Testis (tissue), 3 donors: ENCODE results near the gene ATP2B2. TPM values are rescaled to one million over a fixed set of nuclear protein-coding genes. Genes with fewer than 3 reads are reported as not detected.

ENCODE experiments used
- DNase-seq: peaks from one replicate; pipeline ENCODE4 v3.0.0-alpha.2; 2019
- H3K27ac ChIP-seq, 2 donors: fragments of 200-600 bp; sonication (generic); one replicate each; pipeline ENCODE4 v1.5.1; 2019
- H3K27me3 ChIP-seq: fragments of 200-600 bp; sonication (generic); one replicate; pipeline ENCODE4 v1.5.1; 2019
- H3K36me3 ChIP-seq: fragments of 200-600 bp; sonication (generic); one replicate; pipeline ENCODE4 v1.5.1; 2017; ENCODE audit warnings: low read depth; ENCODE audit errors: missing control alignments
- H3K4me1 ChIP-seq: fragments of 200-600 bp; sonication (generic); one replicate; pipeline ENCODE4 v1.5.1; 2019
- H3K4me3 ChIP-seq, 2 donors: fragments of 200-600 bp; sonication (generic); one replicate each; pipeline ENCODE4 v1.5.1; 2017 to 2019
- H3K9me3 ChIP-seq: fragments of 200-600 bp; sonication (generic); one replicate; pipeline ENCODE4 v1.5.1; 2017
- POLR2A ChIP-seq: fragments of 450-650 bp; IDR thresholded peaks from one replicate; pipeline ENCODE4 v1.6.1; 2017; ENCODE audit warnings: antibody characterized with exemption, mild to moderate bottlenecking, moderate library complexity
- WGBS, 2 donors: methylation state at CpG; one replicate each; pipeline ENCODE4 v1.1.5; 2018; 5-methylcytosine and 5-hydroxymethylcytosine counted together
- intact Hi-C: fragments of 100-400 bp; cut with DNase I; formaldehyde crosslinking; loops from one replicate; pipeline ENCODE4 v1.15.1; 2023; ENCODE audit warnings: low total_unique reads
- polyA plus RNA-seq: library from polyadenylated mRNA; stranded (reverse); fragments of 350-450 nt; fragmentation: Illumina TruSeq; extraction: RNeasy Lipid Tissue Mini Kit (QIAGEN cat#74804); gene quantifications from one replicate; pipeline ENCODE4 v1.2.3, GENCODE V29; 2014; ENCODE audit warnings: low read depth, low replicate concordance; ENCODE audit not compliant: insufficient read depth
- total RNA-seq, 2 donors: library from RNA; depleted of rRNA; stranded (reverse); fragments of >200 nt; gene quantifications; one replicate each; pipeline ENCODE4 v1.2.3, GENCODE V29; 2016
- TF ChIP-seq, protein P1 (sequence below), 3 experiments: fragments of 450-650 bp in 2 of 3; fragments of 200-600 bp in 1 of 3; sonication (generic) in 1 of 3; IDR thresholded peaks; one replicate each; pipeline ENCODE4 v1.5.1; 2016 to 2019; ENCODE audit warnings: antibody characterized with exemption in 3 of 3, mild to moderate bottlenecking in 2 of 3, moderate library complexity in 1 of 3

The ATP2B2 gene
- total and polyA plus RNA-seq, 3 donors from 2014 or later: 1.1 to 2.9 (median 1.8) TPM

- Histone ChIP-seq H3K4me1 (no peaks in the 10 kb centered on the region), H3K4me3 (no peak overlapping the region), H3K36me3 (no peaks in the 10 kb centered on the region), H3K9me3 (no peaks in the 10 kb centered on the region), H3K27me3 (no peaks in the 10 kb centered on the region), H3K27ac (no peak overlapping the region)
- intact Hi-C loops: no loop called here
- peak; percentile 2 for DNase-seq
- WGBS, 2 donors: 64 to 69% methylated on average over 4 of the region's 4 CpGs
- TF ChIP-seq, protein P1, sequence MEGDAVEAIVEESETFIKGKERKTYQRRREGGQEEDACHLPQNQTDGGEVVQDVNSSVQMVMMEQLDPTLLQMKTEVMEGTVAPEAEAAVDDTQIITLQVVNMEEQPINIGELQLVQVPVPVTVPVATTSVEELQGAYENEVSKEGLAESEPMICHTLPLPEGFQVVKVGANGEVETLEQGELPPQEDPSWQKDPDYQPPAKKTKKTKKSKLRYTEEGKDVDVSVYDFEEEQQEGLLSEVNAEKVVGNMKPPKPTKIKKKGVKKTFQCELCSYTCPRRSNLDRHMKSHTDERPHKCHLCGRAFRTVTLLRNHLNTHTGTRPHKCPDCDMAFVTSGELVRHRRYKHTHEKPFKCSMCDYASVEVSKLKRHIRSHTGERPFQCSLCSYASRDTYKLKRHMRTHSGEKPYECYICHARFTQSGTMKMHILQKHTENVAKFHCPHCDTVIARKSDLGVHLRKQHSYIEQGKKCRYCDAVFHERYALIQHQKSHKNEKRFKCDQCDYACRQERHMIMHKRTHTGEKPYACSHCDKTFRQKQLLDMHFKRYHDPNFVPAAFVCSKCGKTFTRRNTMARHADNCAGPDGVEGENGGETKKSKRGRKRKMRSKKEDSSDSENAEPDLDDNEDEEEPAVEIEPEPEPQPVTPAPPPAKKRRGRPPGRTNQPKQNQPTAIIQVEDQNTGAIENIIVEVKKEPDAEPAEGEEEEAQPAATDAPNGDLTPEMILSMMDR (IDR thresholded peaks at IDR 0.05): no peak
- TF ChIP-seq POLR2A: no peak
These were observed 14.7 kb upstream of the ATP2B2 start for GRCh38 chr3:10520072-10520471.

- H3K4me1 ChIP-seq: no peaks in the 10 kb centered on the region
- WGBS, 2 donors: 78 to 84% methylated on average over 7 of the region's 7 CpGs
- TF ChIP-seq POLR2A: no peak
- TF ChIP-seq, protein P1 (IDR thresholded peaks at IDR 0.05): no peak
- H3K36me3 ChIP-seq: no peaks in the 10 kb centered on the region
- no peak overlapping the region for H3K4me3 ChIP-seq
- H3K9me3 ChIP-seq: no peaks in the 10 kb centered on the region
- intact Hi-C loops: no loop called here
- H3K27me3 ChIP-seq: no peaks in the 10 kb centered on the region
- DNase-seq: peak; percentile 1
- no peak overlapping the region for H3K27ac ChIP-seq
These were observed 13.8 kb upstream of the ATP2B2 start for GRCh38 chr3:10519236-10519635.

- no peaks in the 10 kb centered on the region for H3K27me3 ChIP-seq
- H3K4me3 ChIP-seq: no peak overlapping the region
- 71 to 76% methylated on average over 13 of the region's 13 CpGs for WGBS, 2 donors
- H3K9me3 ChIP-seq: no peaks in the 10 kb centered on the region
- H3K36me3 ChIP-seq: no peaks in the 10 kb centered on the region
- no peak for TF ChIP-seq POLR2A
- TF ChIP-seq, protein P1 (IDR thresholded peaks at IDR 0.05): no peak
- H3K4me1 ChIP-seq: no peaks in the 10 kb centered on the region
- no peak overlapping the region for H3K27ac ChIP-seq
- intact Hi-C loops: no loop called here
- DNase-seq: no peak
These were observed 13.2 kb upstream of the ATP2B2 start for GRCh38 chr3:10518506-10519150.

- no peak for DNase-seq
- 70 to 78% methylated on average over 7 of the region's 7 CpGs for WGBS, 2 donors
These were observed 12.2 kb upstream of the ATP2B2 start for GRCh38 chr3:10517627-10518026.

More at GRCh38 chr3:10517627-10518026, 12.2 kb upstream of the ATP2B2 start:
- no peak for TF ChIP-seq POLR2A
- TF ChIP-seq, protein P1 (IDR thresholded peaks at IDR 0.05): no peak
- Histone ChIP-seq H3K27ac (no peak overlapping the region), H3K9me3 (no peaks in the 10 kb centered on the region), H3K4me3 (no peak overlapping the region), H3K36me3 (no peaks in the 10 kb centered on the region), H3K27me3 (no peaks in the 10 kb centered on the region), H3K4me1 (no peaks in the 10 kb centered on the region)
- intact Hi-C loops: no loop called here
